Measurements from ENCODE around the gene SLC7A5.

DNA sequence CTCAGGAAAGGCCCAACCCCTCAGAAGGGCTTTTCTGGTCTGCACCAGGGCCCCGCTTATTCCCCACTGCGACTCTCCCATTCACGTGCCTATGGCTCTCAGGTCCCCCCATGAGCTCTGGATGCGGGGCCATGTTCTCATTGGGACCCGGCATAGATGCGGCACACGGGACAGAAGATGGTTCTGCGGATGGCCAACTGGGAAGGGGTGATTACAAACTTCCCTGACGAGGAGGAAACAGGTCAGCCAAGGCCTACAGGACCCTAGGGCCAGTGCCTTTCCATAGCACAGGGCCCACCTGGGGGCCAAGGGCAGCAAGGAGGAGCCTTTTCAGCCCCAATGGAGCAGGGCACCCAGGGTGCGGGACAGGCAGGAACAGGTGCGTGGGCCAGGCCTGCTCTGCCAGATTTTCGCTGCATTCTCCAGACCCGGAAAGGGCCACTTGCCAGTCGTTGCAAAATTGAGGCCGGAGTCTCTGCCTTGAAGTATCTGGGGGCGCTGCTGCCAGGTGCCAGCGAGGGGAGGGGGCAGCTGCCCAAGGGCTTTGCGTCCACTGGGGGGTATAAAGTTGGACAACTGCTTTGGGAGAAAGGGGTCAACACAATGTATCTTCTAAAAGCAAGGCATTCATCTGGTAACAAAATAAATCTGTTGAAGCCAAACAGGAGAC, 20.5 kb downstream of the SLC7A5 start:
- TF ChIP-seq, protein P1, sequence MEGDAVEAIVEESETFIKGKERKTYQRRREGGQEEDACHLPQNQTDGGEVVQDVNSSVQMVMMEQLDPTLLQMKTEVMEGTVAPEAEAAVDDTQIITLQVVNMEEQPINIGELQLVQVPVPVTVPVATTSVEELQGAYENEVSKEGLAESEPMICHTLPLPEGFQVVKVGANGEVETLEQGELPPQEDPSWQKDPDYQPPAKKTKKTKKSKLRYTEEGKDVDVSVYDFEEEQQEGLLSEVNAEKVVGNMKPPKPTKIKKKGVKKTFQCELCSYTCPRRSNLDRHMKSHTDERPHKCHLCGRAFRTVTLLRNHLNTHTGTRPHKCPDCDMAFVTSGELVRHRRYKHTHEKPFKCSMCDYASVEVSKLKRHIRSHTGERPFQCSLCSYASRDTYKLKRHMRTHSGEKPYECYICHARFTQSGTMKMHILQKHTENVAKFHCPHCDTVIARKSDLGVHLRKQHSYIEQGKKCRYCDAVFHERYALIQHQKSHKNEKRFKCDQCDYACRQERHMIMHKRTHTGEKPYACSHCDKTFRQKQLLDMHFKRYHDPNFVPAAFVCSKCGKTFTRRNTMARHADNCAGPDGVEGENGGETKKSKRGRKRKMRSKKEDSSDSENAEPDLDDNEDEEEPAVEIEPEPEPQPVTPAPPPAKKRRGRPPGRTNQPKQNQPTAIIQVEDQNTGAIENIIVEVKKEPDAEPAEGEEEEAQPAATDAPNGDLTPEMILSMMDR (IDR thresholded peaks at IDR 0.05): no peak
- TF ChIP-seq POLR2AphosphoS5 (IDR thresholded peaks at IDR 0.05): no peak
- no peak for TF ChIP-seq EP300 (IDR thresholded peaks at IDR 0.05; ENCODE audit: low read depth)

Measured in transverse colon (tissue), 4 donors.